Keratinocyte (primary cell): Measurements from ENCODE around the gene CUZD1.

Experiments used
- EZH2 ChIP-seq: IDR thresholded peaks from one replicate; pipeline ENCODE4 v1.6.1; 2012; ENCODE audit warnings: inconsistent platforms, mild to moderate bottlenecking, low read length, moderate library complexity
- TF ChIP-seq, protein P1 (sequence below), 3 experiments: IDR thresholded peaks in 1 of 3; conservative IDR thresholded peaks in 1 of 3; optimal IDR thresholded peaks in 1 of 3; 2 replicates in 2 of 3; 3 replicates in 1 of 3; pipeline versions ENCODE3 to v1.5.1; 2011; ENCODE audit warnings: low read length in 3 of 3, mild to moderate bottlenecking in 3 of 3, moderate library complexity in 2 of 3, control low read depth in 1 of 3, inconsistent platforms in 1 of 3; ENCODE audit not compliant: insufficient read depth in 2 of 3; ENCODE audit errors: extremely low read depth in 1 of 3

DNA sequence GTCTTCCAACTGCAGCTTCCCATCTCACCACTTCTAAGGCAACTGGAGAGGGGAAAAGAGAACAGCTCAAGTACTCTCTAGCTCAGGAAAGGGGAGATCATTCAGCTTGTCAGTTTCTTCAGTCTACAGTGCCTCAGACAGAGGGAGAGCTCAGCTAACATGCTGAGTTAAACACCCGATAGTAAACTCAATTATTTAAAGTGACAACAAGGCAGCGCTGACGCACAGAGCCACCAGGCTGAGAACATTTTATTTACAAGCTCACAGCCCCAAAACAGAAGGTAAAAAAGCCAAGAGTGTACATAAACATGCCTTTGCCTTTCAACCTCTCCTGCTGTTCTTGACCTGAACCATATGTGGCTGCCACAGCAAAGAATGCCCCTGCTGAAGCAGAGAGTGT, 10.1 kb upstream of the CUZD1 start:
- TF ChIP-seq, protein P1, sequence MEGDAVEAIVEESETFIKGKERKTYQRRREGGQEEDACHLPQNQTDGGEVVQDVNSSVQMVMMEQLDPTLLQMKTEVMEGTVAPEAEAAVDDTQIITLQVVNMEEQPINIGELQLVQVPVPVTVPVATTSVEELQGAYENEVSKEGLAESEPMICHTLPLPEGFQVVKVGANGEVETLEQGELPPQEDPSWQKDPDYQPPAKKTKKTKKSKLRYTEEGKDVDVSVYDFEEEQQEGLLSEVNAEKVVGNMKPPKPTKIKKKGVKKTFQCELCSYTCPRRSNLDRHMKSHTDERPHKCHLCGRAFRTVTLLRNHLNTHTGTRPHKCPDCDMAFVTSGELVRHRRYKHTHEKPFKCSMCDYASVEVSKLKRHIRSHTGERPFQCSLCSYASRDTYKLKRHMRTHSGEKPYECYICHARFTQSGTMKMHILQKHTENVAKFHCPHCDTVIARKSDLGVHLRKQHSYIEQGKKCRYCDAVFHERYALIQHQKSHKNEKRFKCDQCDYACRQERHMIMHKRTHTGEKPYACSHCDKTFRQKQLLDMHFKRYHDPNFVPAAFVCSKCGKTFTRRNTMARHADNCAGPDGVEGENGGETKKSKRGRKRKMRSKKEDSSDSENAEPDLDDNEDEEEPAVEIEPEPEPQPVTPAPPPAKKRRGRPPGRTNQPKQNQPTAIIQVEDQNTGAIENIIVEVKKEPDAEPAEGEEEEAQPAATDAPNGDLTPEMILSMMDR (optimal IDR thresholded peaks at IDR 0.05 in 1 of 3, IDR thresholded peaks at IDR 0.05 in 1 of 3, conservative IDR thresholded peaks at IDR 0.05 in 1 of 3; ENCODE audit: extremely low read depth in 1 of 3, insufficient read depth in 2 of 3, low read length in 3 of 3), result no peak
- TF ChIP-seq EZH2, result no peak
